AG09309 (cell line): ENCODE measurements around the gene UTF1.

ENCODE experiments used
- DNase-seq: peaks from one replicate; pipeline ENCODE4 v3.0.0-alpha.2; 2010; ENCODE audit warnings: low read depth
- H3K4me3 ChIP-seq: 2 replicates; pipeline ENCODE4 v1.5.1; 2011; ENCODE audit warnings: mild to moderate bottlenecking, low read depth, low read length, moderate library complexity; ENCODE audit not compliant: control insufficient read depth
- TF ChIP-seq, protein P1 (sequence below): IDR thresholded peaks from 2 replicates; pipeline ENCODE4 v1.5.1; 2011; ENCODE audit warnings: mild to moderate bottlenecking, low read depth, low read length, inconsistent platforms; ENCODE audit not compliant: insufficient read depth, control insufficient read depth; ENCODE audit errors: missing control alignments

The UTF1 gene

DNA sequence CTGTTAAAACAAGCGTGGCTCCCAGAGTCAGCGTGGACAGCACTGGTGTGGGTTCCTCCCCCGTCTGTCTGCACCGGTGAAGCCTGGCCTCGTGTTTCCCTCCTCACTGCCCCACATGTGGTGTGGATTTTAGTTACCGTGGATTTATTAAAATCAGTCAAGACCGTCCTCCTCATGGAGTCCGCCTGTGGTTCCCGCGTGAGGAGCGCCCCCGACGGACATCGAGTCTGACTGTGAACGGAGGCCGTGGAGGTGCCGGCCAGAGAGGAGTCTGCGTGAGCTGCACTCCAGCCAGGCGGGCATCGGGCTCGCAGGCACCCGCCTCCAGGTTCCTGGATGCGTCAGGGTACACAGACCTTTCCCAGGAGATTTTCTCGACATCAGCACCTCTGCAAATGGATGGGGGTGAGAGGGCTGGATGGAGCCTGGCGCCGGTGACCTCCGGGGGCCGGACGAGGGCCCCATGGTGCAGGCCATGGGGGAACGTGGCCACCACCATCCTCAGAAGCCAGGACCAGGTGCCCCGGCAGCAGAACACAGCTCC, 26.3 kb upstream of the UTF1 start:
- TF ChIP-seq, protein P1, sequence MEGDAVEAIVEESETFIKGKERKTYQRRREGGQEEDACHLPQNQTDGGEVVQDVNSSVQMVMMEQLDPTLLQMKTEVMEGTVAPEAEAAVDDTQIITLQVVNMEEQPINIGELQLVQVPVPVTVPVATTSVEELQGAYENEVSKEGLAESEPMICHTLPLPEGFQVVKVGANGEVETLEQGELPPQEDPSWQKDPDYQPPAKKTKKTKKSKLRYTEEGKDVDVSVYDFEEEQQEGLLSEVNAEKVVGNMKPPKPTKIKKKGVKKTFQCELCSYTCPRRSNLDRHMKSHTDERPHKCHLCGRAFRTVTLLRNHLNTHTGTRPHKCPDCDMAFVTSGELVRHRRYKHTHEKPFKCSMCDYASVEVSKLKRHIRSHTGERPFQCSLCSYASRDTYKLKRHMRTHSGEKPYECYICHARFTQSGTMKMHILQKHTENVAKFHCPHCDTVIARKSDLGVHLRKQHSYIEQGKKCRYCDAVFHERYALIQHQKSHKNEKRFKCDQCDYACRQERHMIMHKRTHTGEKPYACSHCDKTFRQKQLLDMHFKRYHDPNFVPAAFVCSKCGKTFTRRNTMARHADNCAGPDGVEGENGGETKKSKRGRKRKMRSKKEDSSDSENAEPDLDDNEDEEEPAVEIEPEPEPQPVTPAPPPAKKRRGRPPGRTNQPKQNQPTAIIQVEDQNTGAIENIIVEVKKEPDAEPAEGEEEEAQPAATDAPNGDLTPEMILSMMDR, result no peak
- H3K4me3 ChIP-seq, result no peak overlapping the region

DNA sequence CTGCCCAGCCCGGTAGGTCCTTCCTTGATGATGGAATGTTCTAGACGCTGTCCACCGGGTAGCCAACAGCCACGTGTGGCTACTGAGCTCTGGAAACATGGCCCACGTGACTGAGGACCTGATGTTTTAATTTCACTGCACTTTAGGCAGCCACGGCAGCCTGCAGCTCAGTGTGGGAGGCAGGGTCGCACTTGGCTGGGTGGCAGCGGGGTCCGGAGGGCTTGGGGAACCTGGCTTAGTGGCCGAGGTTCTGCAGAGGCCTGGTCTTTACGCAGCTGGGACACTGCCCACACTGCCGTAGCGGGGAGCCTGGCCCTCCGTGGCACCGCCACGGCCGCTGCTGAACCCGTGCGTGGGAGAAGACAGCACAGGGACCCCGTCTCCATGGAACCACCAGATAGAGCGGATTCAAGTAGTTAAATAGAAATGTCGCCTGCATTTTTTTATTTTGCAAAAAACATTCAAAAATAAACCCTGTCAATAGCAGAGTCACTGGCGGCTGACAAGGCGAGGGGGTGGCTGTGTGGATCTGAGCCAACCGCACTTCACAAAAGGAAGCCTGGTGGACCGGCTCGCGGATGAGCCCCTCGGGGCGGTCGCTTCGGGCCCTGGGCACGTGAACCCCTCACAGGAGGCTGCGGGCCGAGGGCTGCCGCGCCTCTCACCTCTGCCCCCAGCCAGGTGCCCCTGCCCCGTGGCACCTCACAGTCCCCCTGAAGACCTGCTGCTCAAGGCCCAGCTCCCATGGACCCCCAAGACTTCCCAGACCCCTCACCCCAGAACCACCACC, 25.6 kb upstream of the UTF1 start:
- TF ChIP-seq, protein P1, result no peak
- H3K4me3 ChIP-seq, result no peak overlapping the region

More for the DNA sequence above, 26.3 kb upstream of the UTF1 start:
- no peak for DNase-seq

DNA sequence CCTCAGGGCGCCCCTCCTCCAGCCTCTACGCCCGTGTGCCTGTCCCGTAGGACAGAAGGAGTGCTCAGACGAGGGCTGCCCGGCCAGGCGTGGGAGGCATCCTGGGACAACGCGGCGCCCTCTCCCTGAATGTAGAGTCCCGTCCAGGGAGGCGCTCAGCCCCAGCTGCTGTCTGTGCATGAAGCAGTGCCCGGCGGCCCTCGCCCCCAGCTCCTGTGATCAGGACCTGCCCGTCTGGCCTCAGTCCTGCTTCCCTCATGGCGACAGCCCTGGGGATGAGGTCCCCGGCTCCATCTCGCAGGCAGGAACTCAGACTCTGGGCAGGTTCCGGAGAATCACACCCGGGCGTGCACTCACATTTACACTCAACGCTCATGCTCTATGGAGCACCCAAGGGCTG, 24.9 kb upstream of the UTF1 start:
- TF ChIP-seq, protein P1, result no peak
- H3K4me3 ChIP-seq, result no peak overlapping the region
- no peak for DNase-seq

More for the DNA sequence above, 25.6 kb upstream of the UTF1 start:
- DNase-seq, result no peak

DNA sequence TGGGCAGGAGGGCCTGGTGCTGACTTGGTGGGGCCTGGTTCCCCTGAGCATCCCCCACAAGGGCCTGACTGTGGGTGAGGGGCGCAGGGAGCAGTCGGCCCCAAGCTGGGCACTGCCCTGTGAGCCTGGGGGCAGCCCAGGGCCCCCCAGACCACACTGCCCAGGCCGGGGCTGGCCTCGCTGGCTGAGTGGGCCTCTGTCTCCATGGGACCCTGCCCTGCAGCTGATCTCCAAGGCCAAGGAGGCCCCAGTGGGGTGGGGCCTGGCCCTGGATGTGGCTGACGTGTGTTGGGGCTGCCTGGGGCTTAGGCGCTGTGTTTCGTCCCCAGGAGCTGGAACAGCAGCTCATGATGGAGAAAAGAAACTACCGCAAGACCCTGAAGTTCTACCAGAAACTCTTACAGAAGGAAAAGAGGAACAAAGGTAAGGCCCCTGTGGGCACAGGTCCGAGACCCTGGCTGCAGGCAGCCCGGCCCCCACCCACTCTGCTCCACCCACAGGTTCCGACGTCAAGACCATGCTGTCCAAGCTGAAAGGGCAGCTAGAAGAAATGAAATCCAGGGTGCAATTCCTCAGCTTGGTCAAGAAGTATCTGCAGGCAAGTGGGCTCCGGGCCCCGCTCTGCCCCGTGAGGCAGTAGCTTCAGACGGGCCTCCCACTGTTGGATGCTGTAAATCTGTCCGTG, 23.5 kb upstream of the UTF1 start:
- TF ChIP-seq, protein P1, result no peak
- no peak overlapping the region for H3K4me3 ChIP-seq

DNA sequence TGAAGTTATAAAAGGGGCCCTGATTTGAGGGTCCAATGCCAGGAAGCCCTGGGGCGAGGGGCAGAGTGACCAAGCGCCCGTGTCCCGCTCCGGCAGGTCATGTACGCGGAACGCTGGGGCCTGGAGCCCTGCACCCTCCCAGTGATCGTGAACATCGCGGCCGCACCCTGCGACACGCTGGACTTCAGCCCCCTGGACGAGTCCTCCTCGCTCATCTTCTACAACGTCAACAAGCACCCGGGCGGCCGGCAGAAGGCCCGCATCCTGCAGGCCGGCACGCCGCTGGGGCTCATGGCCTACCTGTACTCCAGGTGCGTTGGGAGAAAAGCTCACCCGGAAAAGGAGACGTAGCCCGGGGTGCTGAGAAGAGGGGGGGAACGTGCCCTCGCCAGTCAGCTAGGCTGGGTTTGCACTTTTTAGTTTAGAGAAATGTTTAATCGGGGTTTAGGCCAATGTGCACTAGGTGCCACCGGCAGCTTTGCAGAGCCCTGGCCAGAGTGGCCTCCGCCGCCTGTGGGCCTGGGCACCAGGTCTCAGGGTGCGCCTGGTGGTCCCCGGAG, 22.9 kb upstream of the UTF1 start:
- H3K4me3 ChIP-seq, result no peak overlapping the region
- TF ChIP-seq, protein P1, result no peak
- DNase-seq, result no peak

More for the DNA sequence above, 23.5 kb upstream of the UTF1 start:
- no peak for DNase-seq

DNA sequence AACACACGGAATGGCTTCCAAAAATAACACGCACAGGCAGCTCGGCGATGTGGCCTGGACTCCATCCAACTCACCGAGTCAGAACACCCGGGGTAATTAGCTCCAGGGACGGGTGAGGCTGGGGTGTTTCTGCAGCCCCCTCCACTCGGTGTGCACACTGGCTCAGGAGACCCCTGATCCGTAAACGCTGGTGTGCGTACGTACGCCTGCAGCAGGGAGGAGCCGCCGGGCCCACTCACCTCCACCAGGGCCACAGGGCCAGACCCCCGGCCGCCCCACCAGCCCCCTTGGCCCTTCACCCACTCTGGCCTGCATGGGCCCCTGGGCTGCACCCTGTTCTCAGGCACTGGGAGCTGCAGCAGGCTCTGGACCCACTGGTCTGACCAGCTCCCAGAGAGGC, 22.4 kb upstream of the UTF1 start:
- TF ChIP-seq, protein P1, result no peak
- no peak for DNase-seq
- no peak overlapping the region for H3K4me3 ChIP-seq
